H9 (cell line): ENCODE results near the gene FFAR3. TPM values are rescaled to one million over a fixed set of nuclear protein-coding genes. Genes with fewer than 3 reads are reported as not detected.

ENCODE experiments used
- DNase-seq: peaks from one replicate; pipeline ENCODE4 v3.0.0-alpha.2; 2017
- H2AFZ ChIP-seq: one replicate; pipeline ENCODE4 v1.6.1; 2013; ENCODE audit warnings: mild to moderate bottlenecking, low read length, control low read depth, moderate library complexity
- H2AK5ac ChIP-seq: 2 replicates; pipeline ENCODE4 v1.6.1; 2013; ENCODE audit warnings: low read length, control low read depth, mixed read lengths; ENCODE audit not compliant: insufficient read length
- H2BK120ac ChIP-seq: one replicate; pipeline ENCODE4 v1.6.1; 2013; ENCODE audit warnings: low read depth, mild to moderate bottlenecking, low read length, control low read depth, inconsistent platforms; ENCODE audit not compliant: poor library complexity, severe bottlenecking
- H2BK12ac ChIP-seq: 2 replicates; pipeline ENCODE4 v1.6.1; 2013; ENCODE audit warnings: low read length, control low read depth, mixed read lengths, low read depth; ENCODE audit not compliant: insufficient read length
- H2BK15ac ChIP-seq: 2 replicates; pipeline ENCODE4 v1.6.1; 2013; ENCODE audit warnings: low read depth, low read length, control low read depth
- H2BK20ac ChIP-seq: one replicate; pipeline ENCODE4 v1.6.1; 2013; ENCODE audit warnings: low read depth, mild to moderate bottlenecking, low read length, control low read depth, inconsistent platforms; ENCODE audit not compliant: poor library complexity, severe bottlenecking
- H2BK5ac ChIP-seq: 2 replicates; pipeline ENCODE4 v1.6.1; 2013; ENCODE audit warnings: low read length, control low read depth, mixed read lengths; ENCODE audit not compliant: insufficient read length
- H3K14ac ChIP-seq: 2 replicates; pipeline ENCODE4 v1.6.1; 2013; ENCODE audit warnings: low read length, control low read depth; ENCODE audit not compliant: insufficient read depth
- H3K18ac ChIP-seq: 2 replicates; pipeline ENCODE4 v1.6.1; 2013; ENCODE audit warnings: low read depth, mild to moderate bottlenecking, mixed read lengths, low read length, control low read depth; ENCODE audit not compliant: insufficient read length
- H3K23ac ChIP-seq: 2 replicates; pipeline ENCODE4 v1.6.1; 2013; ENCODE audit warnings: low read length, control low read depth, mixed read lengths, low read depth; ENCODE audit not compliant: insufficient read length
- H3K23me2 ChIP-seq: 2 replicates; pipeline ENCODE4 v1.6.1; 2013; ENCODE audit warnings: low read depth, mild to moderate bottlenecking, mixed read lengths, low read length, control low read depth; ENCODE audit not compliant: insufficient read length, poor library complexity, severe bottlenecking
- H3K27ac ChIP-seq: 2 replicates; pipeline ENCODE4 v1.5.1; 2013; ENCODE audit warnings: low read length, control low read depth, mixed read lengths, low read depth; ENCODE audit not compliant: insufficient read length
- H3K27me3 ChIP-seq: 2 replicates; pipeline ENCODE4 v1.6.1; 2013; ENCODE audit warnings: low read length, control low read depth, inconsistent platforms; ENCODE audit not compliant: insufficient read depth
- H3K4ac ChIP-seq: 2 replicates; pipeline ENCODE4 v1.6.1; 2013; ENCODE audit warnings: low read depth, mild to moderate bottlenecking, control low read depth, inconsistent platforms, low read length, moderate library complexity
- H3K4me1 ChIP-seq: 2 replicates; pipeline ENCODE4 v1.6.1; 2013; ENCODE audit warnings: low read length, control low read depth, inconsistent platforms; ENCODE audit not compliant: insufficient read depth
- H3K4me2 ChIP-seq: 2 replicates; pipeline ENCODE4 v1.6.1; 2013; ENCODE audit warnings: low read length, control low read depth, mixed read lengths; ENCODE audit not compliant: insufficient read length, insufficient read depth
- H3K56ac ChIP-seq: 2 replicates; pipeline ENCODE4 v1.6.1; 2013; ENCODE audit warnings: low read depth, mild to moderate bottlenecking, mixed read lengths, low read length, control low read depth; ENCODE audit not compliant: insufficient read length
- H3K79me1 ChIP-seq: 2 replicates; pipeline ENCODE4 v1.6.1; 2013; ENCODE audit warnings: low read depth, mild to moderate bottlenecking, moderate library complexity, low read length, control low read depth, inconsistent platforms; ENCODE audit not compliant: insufficient read depth, poor library complexity, severe bottlenecking
- H3K79me2 ChIP-seq: 2 replicates; pipeline ENCODE4 v1.6.1; 2013; ENCODE audit warnings: low read length, control low read depth, inconsistent platforms; ENCODE audit not compliant: insufficient read depth
- H3K9ac ChIP-seq: 2 replicates; pipeline ENCODE4 v1.6.1; 2013; ENCODE audit warnings: low read length, control low read depth, mixed read lengths; ENCODE audit not compliant: insufficient read length; ENCODE audit errors: extremely low read depth
- H3K9me3 ChIP-seq: one replicate; pipeline ENCODE4 v1.6.1; 2013; ENCODE audit warnings: low read depth, low read length, inconsistent platforms; ENCODE audit not compliant: control insufficient read depth
- H3T11ph ChIP-seq: one replicate; pipeline ENCODE4 v1.6.1; 2013; ENCODE audit warnings: mild to moderate bottlenecking, low read length, control low read depth, inconsistent platforms
- H4K20me1 ChIP-seq: one replicate; pipeline ENCODE4 v1.6.1; 2013; ENCODE audit not compliant: control insufficient read depth, insufficient read length, insufficient read depth
- H4K5ac ChIP-seq: 2 replicates; pipeline ENCODE4 v1.6.1; 2013; ENCODE audit warnings: low read depth, mild to moderate bottlenecking, mixed read lengths, low read length, control low read depth; ENCODE audit not compliant: insufficient read length
- H4K8ac ChIP-seq: replicated peaks from 2 replicates; pipeline ENCODE4 v1.6.1; 2013; ENCODE audit warnings: low read length, control low read depth, mixed read lengths, low read depth; ENCODE audit not compliant: insufficient read length
- H4K91ac ChIP-seq: 2 replicates; pipeline ENCODE4 v1.6.1; 2013; ENCODE audit warnings: low read depth, mild to moderate bottlenecking, moderate library complexity, mixed read lengths, low read length, control low read depth; ENCODE audit not compliant: insufficient read length
- H3K27ac Mint-ChIP-seq, 3 experiments: 2 replicates in 2 of 3; 3 replicates in 1 of 3; pipeline ENCODE4 v1.8.0; 2020 to 2021; ENCODE audit warnings: mixed read lengths in 3 of 3, mild to moderate bottlenecking in 1 of 3, moderate library complexity in 1 of 3
- H3K27me3 Mint-ChIP-seq: 2 replicates; pipeline ENCODE4 v1.8.0; 2021; ENCODE audit warnings: low read depth, mild to moderate bottlenecking, moderate library complexity, mixed read lengths
- H3K36me3 Mint-ChIP-seq, 3 experiments: 2 replicates in 2 of 3; 3 replicates in 1 of 3; pipeline ENCODE4 v1.8.0; 2020 to 2021; ENCODE audit warnings: low read depth in 3 of 3, mixed read lengths in 3 of 3; ENCODE audit not compliant: insufficient read depth in 1 of 3
- H3K4me1 Mint-ChIP-seq, 2 experiments: 2 replicates each; pipeline ENCODE4 v1.8.0; 2020; ENCODE audit warnings: mixed read lengths in 2 of 2
- H3K4me3 Mint-ChIP-seq, 2 experiments: 2 replicates in 1 of 2; 3 replicates in 1 of 2; pipeline ENCODE4 v1.8.0; 2020 to 2021; ENCODE audit warnings: mild to moderate bottlenecking in 2 of 2, mixed read lengths in 2 of 2, moderate library complexity in 1 of 2
- H3K9me3 Mint-ChIP-seq, 2 experiments: 2 replicates in 1 of 2; 3 replicates in 1 of 2; pipeline ENCODE4 v1.8.0; 2020; ENCODE audit warnings: mild to moderate bottlenecking in 2 of 2, mixed read lengths in 2 of 2, moderate library complexity in 1 of 2
- CTCF ChIP-seq: fragments of 200-600 bp; sonication (generic); conservative IDR thresholded peaks from 3 replicates; pipeline ENCODE4 v1.8.0; 2021; ENCODE audit warnings: antibody characterized with exemption, mild to moderate bottlenecking
- WGBS: extraction: QIAGEN DNeasy Blood & Tissue Kit; methylation state at CpG from one replicate; pipeline ENCODE4 v1.1.7; 2013; ENCODE audit warnings: missing lambda C conversion rate, low lambda C conversion rate, mixed read lengths; ENCODE audit not compliant: insufficient read length; ENCODE audit errors: extremely low coverage; 5-methylcytosine and 5-hydroxymethylcytosine counted together
- total RNA-seq: library from RNA; stranded (reverse); gene quantifications from 2 replicates; pipeline ENCODE4 v1.2.1, GENCODE V29; 2021

FFAR3 gene
- total RNA-seq, 1 experiment from 2014 or later, result not detected

GRCh38 chr19:35310331-35310730 lies 47.9 kb upstream of the FFAR3 start:
- H3K9me3 ChIP-seq, result no peaks in the 10 kb centered on the region
- H2BK20ac ChIP-seq, result no peak overlapping the region
- H3K4me1 ChIP-seq, result no peaks in the 10 kb centered on the region; the same call in 1 of the 2 replicates
- no peak overlapping the region for H3K4me3 Mint-ChIP-seq
- H3K4ac ChIP-seq, result no peak overlapping the region
- no peak overlapping the region for H2BK120ac ChIP-seq
- peaks cover 0 to 4% of the 10 kb centered on the region in 2 experiments; a peak in 1 of 4 replicates for H3K4me1 Mint-ChIP-seq
- H3K27me3 ChIP-seq, result no peaks in the 10 kb centered on the region
- no peak overlapping the region for H2AFZ ChIP-seq
- no peak overlapping the region for H4K91ac ChIP-seq
- H3K18ac ChIP-seq, result no peak overlapping the region
- no peak for TF ChIP-seq CTCF
- no peaks in the 10 kb centered on the region for H4K20me1 ChIP-seq
- H4K5ac ChIP-seq, result no peak overlapping the region
- H3K27me3 Mint-ChIP-seq, result no peaks in the 10 kb centered on the region; the same call in 1 of the 2 replicates
- H3K9me3 Mint-ChIP-seq, result no peaks in the 10 kb centered on the region
- H3T11ph ChIP-seq, result no peak overlapping the region
- H2BK5ac ChIP-seq, result no peak overlapping the region
- H2AK5ac ChIP-seq, result no peak overlapping the region
- no peak overlapping the region for H4K8ac ChIP-seq
- H3K79me2 ChIP-seq, result no peaks in the 10 kb centered on the region
- no peak overlapping the region for H3K9ac ChIP-seq
- no peaks in the 10 kb centered on the region for H3K79me1 ChIP-seq
- no peak overlapping the region for H3K56ac ChIP-seq
- no peak overlapping the region for H2BK15ac ChIP-seq
- no peak overlapping the region for H3K23ac ChIP-seq
- no peak overlapping the region for H3K27ac ChIP-seq
- H2BK12ac ChIP-seq, result no peak overlapping the region
- H3K14ac ChIP-seq, result no peak overlapping the region
- DNase-seq, result no peak
- peaks cover 0 to 2% (median 0%) of the 10 kb centered on the region in 3 experiments; a peak in 1 of 7 replicates for H3K36me3 Mint-ChIP-seq
- no peak overlapping the region for H3K27ac Mint-ChIP-seq
- WGBS, result no CpG with 5 or more reads among the region's 12 CpGs
- no peak overlapping the region for H3K4me2 ChIP-seq
- no peaks in the 10 kb centered on the region for H3K23me2 ChIP-seq
